Suppressor macrophage treated with lipopolysaccharide for 1 hour (primary cell): ENCODE results near the gene ANKRD13B.
A peak's percentile ranks its signal among the peaks of the same experiment; 100 is the strongest.
"Not testable (repeated sequence)": the region's sequence is repeated elsewhere in the genome, so short reads cannot be mapped to it uniquely, and the experiment has no call there.

Source experiments
- DNase-seq, 3 donors: peaks; one replicate each; pipeline ENCODE4 v3.0.0-alpha.2; 2020 to 2022

Gene ANKRD13B

DNA sequence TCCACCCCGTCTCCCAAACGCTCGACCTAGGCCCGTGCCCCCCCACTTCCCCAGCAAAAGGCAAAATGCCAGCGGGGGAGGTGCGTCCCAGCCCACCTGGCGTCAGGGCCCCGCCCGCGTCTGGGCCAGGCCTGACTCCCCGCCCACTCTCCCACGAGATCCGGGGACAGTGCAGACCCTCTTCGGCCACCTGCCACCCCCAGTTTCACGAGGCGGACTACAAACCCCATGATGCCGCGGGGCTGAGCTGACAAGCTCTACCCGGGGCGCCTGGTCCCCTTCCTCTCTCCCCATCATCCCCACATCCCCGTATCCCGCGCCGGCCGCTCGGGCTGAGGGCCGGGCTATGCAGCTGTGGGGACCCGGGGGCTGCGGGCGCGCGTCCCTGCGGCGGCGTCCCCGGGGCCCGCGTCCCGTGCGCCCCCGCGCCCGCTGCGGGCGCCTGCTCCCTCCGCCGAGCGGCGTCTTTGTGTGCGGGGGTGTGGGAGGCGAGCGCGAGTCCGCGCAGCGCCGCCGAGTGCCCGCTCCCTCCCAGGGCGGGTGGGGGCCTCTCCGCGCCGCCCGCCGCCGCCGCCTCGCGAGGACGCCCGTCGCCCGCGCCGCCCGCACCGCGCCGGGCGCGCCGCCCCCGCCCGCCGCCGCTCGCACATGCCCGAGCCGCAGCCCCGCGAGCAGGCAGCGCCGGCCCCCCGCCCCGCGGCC is at the start of gene ANKRD13B:
TSS of gene ANKRD13B (plus strand) at position 283 of the 702 bp plus-strand sequence. CDS start 490 bp downstream, outside the sequence.
- peak; percentile 27 to 52 (median 34) for DNase-seq

- no peak for DNase-seq
Observed at GRCh38 chr17:29544066-29544465, 48.9 kb upstream of the ANKRD13B start.

GRCh38 chr17:29546085-29546484 is 46.8 kb upstream of the ANKRD13B start:
- DNase-seq: no peak

GRCh38 chr17:29546830-29547229 is 46.1 kb upstream of the ANKRD13B start:
- no peak for DNase-seq

DNA sequence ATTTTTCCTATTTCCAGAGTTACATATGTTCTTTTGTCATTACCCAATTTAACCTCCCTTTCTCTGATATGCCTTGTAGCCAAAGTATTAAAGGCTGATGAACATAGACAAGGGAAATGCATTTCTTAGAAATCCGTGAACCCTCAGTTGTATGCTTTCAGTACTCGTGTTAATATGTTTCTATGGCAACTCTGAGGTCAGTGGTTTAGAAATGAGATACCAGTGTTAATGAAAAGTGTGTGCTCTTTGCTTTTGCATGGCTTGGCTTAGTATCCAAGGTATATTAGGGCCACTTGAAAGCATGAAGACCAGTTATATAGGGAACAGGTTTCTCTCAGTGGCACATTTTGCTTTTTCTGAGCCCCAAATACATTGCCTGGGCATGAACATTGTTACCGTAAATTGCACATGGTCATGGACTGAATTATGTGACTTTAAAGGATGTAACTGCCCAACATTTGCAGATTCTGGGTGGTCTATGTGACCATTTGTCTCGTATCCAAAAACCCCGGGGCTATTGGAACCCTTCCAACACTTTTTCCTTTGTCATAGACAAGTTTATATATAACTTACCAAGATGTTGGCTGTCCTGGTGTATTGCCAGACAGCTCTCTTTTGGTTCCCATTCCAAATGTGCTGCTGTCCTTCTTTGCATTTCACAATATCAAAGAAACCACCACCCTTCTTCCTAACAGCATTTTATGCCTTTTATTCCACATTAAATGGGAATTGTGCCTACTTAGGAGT is 43.6 kb upstream of the ANKRD13B start:
- no peak for DNase-seq

- no peak for DNase-seq
Observed at GRCh38 chr17:29555840-29556239, 37.1 kb upstream of the ANKRD13B start.

DNA sequence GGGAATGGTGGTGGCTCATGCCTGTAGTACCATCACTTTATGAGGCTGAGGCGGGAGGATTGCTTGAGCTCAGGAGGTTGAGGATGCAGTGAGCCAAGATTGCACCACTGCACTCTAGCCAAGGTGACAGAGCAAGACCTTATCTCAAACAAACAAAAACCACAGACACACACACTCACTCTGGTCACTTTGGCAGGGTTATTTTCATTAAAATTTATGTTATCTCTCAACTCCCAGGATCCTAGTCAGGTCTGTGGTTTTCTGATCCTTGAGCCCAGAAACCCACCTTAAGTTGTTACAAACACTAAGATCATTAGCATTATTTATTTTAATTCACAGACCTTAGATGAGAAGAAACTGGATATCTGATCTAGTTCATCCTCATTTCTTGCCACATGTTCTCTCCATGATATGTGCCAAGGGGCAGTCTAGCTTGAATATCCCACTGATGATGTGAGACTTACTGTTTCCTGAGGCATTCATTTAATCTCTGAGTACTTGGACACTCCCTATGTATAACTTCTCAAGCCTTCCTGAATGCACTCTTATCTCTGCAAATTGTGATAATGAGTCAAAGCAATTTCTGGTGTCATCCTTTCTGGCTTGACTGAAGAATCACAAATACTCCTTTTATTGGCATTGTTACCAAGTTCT is 35.7 kb upstream of the ANKRD13B start:
- DNase-seq: no peak

DNA sequence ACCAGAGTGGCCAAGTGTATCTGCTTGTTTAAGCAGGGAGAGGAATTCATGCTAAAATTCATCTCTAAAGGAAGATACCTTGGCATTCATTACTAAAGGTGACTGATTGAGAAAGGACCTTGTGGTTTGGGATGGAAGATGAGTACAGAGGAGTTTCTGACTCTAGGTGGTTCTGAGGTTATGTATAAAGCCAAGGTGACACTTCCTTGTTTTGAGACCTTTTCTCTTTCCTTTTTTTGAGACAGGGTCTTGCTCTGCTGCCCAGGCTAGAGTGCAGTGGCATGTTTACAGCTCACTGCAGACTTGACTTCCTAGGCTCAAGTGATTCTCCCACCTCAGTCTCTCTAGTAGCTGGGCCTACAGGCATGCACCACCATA is 35.2 kb upstream of the ANKRD13B start:
- DNase-seq: no peak

- DNase-seq: not testable (repeated sequence)
Observed at GRCh38 chr17:29558139-29558538, 34.8 kb upstream of the ANKRD13B start.

DNA sequence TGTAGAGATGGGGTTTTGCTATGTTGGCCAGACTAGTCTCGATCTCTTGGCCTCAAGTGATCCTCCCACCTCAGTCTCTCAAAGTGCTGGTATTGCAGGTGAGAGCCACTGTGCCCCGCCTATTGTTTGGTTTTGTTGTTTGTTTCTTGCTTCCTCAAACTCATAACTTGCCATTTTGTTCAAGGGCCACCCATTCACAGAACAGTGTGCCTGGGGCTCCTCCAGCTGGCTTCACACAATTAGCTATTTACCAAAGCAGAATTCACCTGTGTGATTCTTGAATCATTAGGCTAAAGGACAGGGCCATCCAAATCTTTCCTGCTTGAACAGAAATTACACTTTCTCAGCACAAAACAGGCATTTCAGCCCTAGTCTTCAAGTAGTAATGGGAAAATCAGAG is 33.3 kb upstream of the ANKRD13B start:
- no peak for DNase-seq

GRCh38 chr17:29560316-29560715 is 32.6 kb upstream of the ANKRD13B start:
- peak; percentile 58 to 83 (median 74) for DNase-seq

- DNase-seq: peak; percentile 59 to 63 (median 62)
Observed at GRCh38 chr17:29561554-29562517, 31.1 kb upstream of the ANKRD13B start.

DNA sequence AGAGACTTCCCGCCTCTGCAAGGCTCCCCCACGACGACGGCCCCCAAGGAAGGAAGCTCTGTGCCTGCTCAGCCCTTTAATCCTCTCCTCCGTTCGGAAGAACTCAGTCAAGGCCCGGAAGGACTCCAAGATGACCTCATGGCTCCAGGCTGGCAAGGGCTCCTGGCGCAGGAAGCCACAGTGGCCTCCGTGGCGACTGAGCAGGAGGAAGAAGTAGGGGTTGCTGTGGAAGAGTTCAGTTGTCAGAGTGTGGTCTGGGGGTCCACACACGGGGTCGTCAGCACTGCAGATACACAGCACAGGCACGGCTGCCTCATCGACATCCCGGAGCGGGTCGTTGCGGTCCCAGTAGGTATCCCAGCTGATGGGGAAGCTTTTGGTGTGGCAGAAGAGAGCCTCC is 30.3 kb upstream of the ANKRD13B start:
- no peak for DNase-seq

GRCh38 chr17:29563816-29564215 is 29.1 kb upstream of the ANKRD13B start:
- DNase-seq: no peak

- peak; percentile 23 to 54 (median 32) for DNase-seq
Observed at GRCh38 chr17:29565643-29566472, 27.1 kb upstream of the ANKRD13B start.

DNA sequence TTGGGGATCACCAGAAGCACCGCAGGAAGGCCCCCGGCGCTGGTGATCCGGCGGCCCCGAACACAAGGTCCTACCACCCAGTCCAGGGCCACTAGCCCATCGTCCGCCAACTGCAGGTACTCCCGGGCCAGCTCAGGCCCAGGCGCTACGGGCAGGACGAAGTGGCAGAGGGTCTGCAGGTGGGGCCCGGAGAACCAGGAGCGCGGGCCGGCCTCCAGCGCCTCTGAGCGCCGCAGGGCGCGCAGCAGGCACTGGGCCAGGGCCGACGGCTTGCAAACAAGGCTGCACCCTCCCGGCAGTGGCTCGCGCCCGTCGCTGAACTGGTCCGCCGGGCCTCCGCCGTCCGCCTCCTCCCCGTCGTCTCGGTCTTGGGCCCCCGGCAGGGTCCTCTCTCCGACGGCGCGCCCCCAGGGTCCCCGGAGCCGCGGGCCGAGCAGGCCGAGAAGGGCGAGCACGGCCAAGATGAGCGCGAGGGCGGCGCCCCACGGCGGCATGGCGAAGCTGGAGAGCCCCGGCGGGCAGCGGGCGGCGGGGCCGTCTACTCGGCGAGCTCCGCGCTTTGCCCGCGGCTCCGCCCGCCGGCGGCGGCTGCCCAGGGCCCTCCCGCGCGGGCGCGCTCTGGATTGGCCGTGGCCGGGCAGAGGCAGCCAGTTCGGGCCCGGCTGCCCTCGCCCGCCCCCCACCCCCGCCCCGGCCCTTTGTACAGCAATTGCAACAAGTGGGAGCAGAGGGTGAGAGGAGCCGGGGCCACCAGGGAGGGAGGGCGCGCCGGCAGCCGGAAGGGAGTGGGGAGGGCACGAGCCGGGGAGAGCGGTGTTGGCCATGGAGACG is 26.2 kb upstream of the ANKRD13B start, which contains the start of gene ABHD15:
TSS of gene ABHD15 (minus strand) at position 565 of the 831 bp plus-strand sequence. CDS start at position 494, 71 bp downstream.
- peak; percentile 88 to 96 (median 90) for DNase-seq

DNA sequence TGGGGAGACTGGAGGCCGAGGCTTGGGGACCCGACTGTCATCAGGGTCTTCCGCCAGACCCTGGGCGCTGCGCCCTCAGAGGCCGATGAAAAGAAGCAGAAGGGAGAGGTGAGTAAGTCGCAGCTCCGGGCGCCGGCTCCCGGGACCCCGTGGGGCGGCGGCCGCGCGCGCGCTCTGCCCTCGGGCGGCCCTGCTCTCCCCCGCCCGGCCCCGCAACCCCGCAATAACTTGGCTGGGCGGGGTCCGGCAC is 25.7 kb upstream of the ANKRD13B start:
- no peak for DNase-seq

- DNase-seq: peak; percentile 63 to 83 (median 67)
Observed at GRCh38 chr17:29567554-29568330, 25.2 kb upstream of the ANKRD13B start.

GRCh38 chr17:29568331-29569244 is 24.3 kb upstream of the ANKRD13B start, which contains the start of gene TP53I13:
TSS of gene TP53I13 (plus strand) at chr17:29568701. CDS start at chr17:29568759, 58 bp downstream.
- peak; percentile 77 to 88 (median 86) for DNase-seq
